Stomach (tissue), 4 donors: ENCODE data around the gene TMEM87B.

Experiments used
- EP300 ChIP-seq: sonication (generic); formaldehyde crosslinking; IDR thresholded peaks from one replicate; pipeline ENCODE4 v1.6.1; 2017; ENCODE audit warnings: antibody characterized with exemption
- POLR2A ChIP-seq, 4 donors: fragments of 450-650 bp; IDR thresholded peaks; one replicate each; pipeline ENCODE4 v1.6.1; 2016; ENCODE audit warnings: antibody characterized with exemption in 4 of 4, control low read depth in 2 of 4, mild to moderate bottlenecking in 1 of 4, moderate library complexity in 1 of 4
- POLR2AphosphoS5 ChIP-seq, 3 donors: sonication (generic); formaldehyde crosslinking; IDR thresholded peaks; one replicate each; pipeline ENCODE4 v1.6.1; 2016; ENCODE audit warnings: antibody characterized with exemption in 3 of 3
- TF ChIP-seq, protein P1 (sequence below), 7 experiments: fragments of 450-650 bp in 4 of 7; fragments of 200-600 bp in 3 of 7; sonication (generic) in 3 of 7; IDR thresholded peaks; one replicate each; pipeline ENCODE4 v1.5.1; 2016 to 2019; ENCODE audit warnings: antibody characterized with exemption in 7 of 7, control low read depth in 2 of 7, mild to moderate bottlenecking in 1 of 7

GRCh38 chr2:112160283-112161250 is 105.5 kb downstream of the TMEM87B start:
- TF ChIP-seq POLR2AphosphoS5 (IDR thresholded peaks at IDR 0.05) (no peak), EP300 (no peak), POLR2A (IDR thresholded peaks at IDR 0.05) (no peak)
- TF ChIP-seq, protein P1, sequence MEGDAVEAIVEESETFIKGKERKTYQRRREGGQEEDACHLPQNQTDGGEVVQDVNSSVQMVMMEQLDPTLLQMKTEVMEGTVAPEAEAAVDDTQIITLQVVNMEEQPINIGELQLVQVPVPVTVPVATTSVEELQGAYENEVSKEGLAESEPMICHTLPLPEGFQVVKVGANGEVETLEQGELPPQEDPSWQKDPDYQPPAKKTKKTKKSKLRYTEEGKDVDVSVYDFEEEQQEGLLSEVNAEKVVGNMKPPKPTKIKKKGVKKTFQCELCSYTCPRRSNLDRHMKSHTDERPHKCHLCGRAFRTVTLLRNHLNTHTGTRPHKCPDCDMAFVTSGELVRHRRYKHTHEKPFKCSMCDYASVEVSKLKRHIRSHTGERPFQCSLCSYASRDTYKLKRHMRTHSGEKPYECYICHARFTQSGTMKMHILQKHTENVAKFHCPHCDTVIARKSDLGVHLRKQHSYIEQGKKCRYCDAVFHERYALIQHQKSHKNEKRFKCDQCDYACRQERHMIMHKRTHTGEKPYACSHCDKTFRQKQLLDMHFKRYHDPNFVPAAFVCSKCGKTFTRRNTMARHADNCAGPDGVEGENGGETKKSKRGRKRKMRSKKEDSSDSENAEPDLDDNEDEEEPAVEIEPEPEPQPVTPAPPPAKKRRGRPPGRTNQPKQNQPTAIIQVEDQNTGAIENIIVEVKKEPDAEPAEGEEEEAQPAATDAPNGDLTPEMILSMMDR (IDR thresholded peaks at IDR 0.05), result no peak
